SK-N-SH treated with all-trans-retinoic acid at 6 μM for 48 hours (cell line): ENCODE results near the gene LGALS7B.

Experiments used
- ARNTL ChIP-seq: fragments of 450-650 bp; formaldehyde crosslinking; IDR thresholded peaks from 2 replicates; pipeline ENCODE4 v1.5.0; 2020; ENCODE audit warnings: low read depth, mild to moderate bottlenecking, moderate library complexity, borderline replicate concordance
- ESRRG ChIP-seq: fragments of 250-450 bp; sonication (Bioruptor Pico); IDR thresholded peaks from 2 replicates; pipeline ENCODE4 v1.6.1; 2021; ENCODE audit warnings: mild to moderate bottlenecking
- ISL1 ChIP-seq: fragments of 250-450 bp; sonication (Bioruptor Pico); IDR thresholded peaks from 2 replicates; pipeline ENCODE4 v2.1.2; 2022; ENCODE audit warnings: mild to moderate bottlenecking, moderate library complexity
- RARB ChIP-seq: fragments of 250-450 bp; sonication (Bioruptor Pico); IDR thresholded peaks from 2 replicates; pipeline ENCODE4 v1.8.0; 2021; ENCODE audit warnings: mild to moderate bottlenecking, moderate library complexity
- TOX ChIP-seq: fragments of 250-450 bp; sonication (Bioruptor Pico); IDR thresholded peaks from 2 replicates; pipeline ENCODE4 v1.8.0; 2021; ENCODE audit warnings: mild to moderate bottlenecking, moderate library complexity, borderline replicate concordance
- ZFP3 ChIP-seq: fragments of 250-450 bp; sonication (Bioruptor Pico); IDR thresholded peaks from 2 replicates; pipeline ENCODE4 v1.5.0; 2020; ENCODE audit warnings: mild to moderate bottlenecking, moderate library complexity
- ZFP30 ChIP-seq: fragments of 450-650 bp; formaldehyde crosslinking; IDR thresholded peaks from 2 replicates; pipeline ENCODE4 v1.5.0; 2022; ENCODE audit warnings: mild to moderate bottlenecking, moderate library complexity
- ZNF565 ChIP-seq: fragments of 450-650 bp; formaldehyde crosslinking; conservative IDR thresholded peaks from 2 replicates; pipeline ENCODE4 v1.5.0; 2020; ENCODE audit warnings: low read depth, mild to moderate bottlenecking, moderate library complexity
- TF ChIP-seq, protein P1 (sequence below): fragments of 250-450 bp; sonication (Bioruptor Pico); IDR thresholded peaks from 2 replicates; pipeline ENCODE4 v1.8.0; 2020; ENCODE audit warnings: mild to moderate bottlenecking, moderate library complexity, borderline replicate concordance
- TF ChIP-seq, protein P2 (sequence below): fragments of 250-450 bp; sonication (Bioruptor Pico); IDR thresholded peaks from 2 replicates; pipeline ENCODE4 v1.5.1; 2020; ENCODE audit warnings: low read depth, mild to moderate bottlenecking, moderate library complexity
- TF ChIP-seq, protein P3 (sequence below): fragments of 250-450 bp; sonication (Bioruptor Pico); IDR thresholded peaks from 2 replicates; pipeline ENCODE4 v1.5.1; 2021; ENCODE audit warnings: mild to moderate bottlenecking, moderate library complexity
- TF ChIP-seq, protein P4 (sequence below): fragments of 250-450 bp; sonication (Bioruptor Pico); IDR thresholded peaks from 2 replicates; pipeline ENCODE4 v1.5.0; 2020; ENCODE audit warnings: mild to moderate bottlenecking, moderate library complexity

DNA sequence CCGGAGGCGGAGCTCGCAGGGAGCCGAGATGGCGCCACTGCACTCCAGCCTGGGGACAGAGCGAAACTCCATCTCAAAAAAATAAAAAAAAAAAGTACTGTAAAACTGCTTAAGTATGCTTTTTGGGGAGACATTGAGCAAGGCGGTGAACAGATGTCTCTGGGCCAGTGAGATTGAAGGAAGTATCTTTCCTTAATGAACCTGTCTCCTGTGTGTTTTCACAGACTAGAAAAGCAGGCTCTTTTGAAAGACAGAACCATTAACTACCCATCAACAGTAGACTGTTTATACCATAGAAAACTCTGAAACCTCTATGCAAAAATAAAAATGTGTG lies 44.1 kb downstream of the LGALS7B start:
- no peak for TF ChIP-seq ZNF565 (CRISPR knock-in tag)
- TF ChIP-seq, protein P1, sequence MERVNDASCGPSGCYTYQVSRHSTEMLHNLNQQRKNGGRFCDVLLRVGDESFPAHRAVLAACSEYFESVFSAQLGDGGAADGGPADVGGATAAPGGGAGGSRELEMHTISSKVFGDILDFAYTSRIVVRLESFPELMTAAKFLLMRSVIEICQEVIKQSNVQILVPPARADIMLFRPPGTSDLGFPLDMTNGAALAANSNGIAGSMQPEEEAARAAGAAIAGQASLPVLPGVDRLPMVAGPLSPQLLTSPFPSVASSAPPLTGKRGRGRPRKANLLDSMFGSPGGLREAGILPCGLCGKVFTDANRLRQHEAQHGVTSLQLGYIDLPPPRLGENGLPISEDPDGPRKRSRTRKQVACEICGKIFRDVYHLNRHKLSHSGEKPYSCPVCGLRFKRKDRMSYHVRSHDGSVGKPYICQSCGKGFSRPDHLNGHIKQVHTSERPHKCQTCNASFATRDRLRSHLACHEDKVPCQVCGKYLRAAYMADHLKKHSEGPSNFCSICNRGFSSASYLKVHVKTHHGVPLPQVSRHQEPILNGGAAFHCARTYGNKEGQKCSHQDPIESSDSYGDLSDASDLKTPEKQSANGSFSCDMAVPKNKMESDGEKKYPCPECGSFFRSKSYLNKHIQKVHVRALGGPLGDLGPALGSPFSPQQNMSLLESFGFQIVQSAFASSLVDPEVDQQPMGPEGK: no peak
- TF ChIP-seq, protein P2, sequence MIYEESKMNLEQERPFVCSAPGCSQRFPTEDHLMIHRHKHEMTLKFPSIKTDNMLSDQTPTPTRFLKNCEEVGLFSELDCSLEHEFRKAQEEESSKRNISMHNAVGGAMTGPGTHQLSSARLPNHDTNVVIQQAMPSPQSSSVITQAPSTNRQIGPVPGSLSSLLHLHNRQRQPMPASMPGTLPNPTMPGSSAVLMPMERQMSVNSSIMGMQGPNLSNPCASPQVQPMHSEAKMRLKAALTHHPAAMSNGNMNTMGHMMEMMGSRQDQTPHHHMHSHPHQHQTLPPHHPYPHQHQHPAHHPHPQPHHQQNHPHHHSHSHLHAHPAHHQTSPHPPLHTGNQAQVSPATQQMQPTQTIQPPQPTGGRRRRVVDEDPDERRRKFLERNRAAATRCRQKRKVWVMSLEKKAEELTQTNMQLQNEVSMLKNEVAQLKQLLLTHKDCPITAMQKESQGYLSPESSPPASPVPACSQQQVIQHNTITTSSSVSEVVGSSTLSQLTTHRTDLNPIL (CRISPR knock-in tag): no peak
- no peak for TF ChIP-seq ZFP30 (CRISPR knock-in tag)
- TF ChIP-seq ISL1 (CRISPR knock-in tag): no peak
- no peak for TF ChIP-seq RARB (CRISPR knock-in tag)
- TF ChIP-seq ARNTL: no peak
- no peak for TF ChIP-seq TOX
- TF ChIP-seq, protein P3, sequence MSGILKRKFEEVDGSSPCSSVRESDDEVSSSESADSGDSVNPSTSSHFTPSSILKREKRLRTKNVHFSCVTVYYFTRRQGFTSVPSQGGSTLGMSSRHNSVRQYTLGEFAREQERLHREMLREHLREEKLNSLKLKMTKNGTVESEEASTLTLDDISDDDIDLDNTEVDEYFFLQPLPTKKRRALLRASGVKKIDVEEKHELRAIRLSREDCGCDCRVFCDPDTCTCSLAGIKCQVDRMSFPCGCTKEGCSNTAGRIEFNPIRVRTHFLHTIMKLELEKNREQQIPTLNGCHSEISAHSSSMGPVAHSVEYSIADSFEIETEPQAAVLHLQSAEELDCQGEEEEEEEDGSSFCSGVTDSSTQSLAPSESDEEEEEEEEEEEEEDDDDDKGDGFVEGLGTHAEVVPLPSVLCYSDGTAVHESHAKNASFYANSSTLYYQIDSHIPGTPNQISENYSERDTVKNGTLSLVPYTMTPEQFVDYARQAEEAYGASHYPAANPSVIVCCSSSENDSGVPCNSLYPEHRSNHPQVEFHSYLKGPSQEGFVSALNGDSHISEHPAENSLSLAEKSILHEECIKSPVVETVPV (CRISPR knock-in tag): no peak
- TF ChIP-seq, protein P4, sequence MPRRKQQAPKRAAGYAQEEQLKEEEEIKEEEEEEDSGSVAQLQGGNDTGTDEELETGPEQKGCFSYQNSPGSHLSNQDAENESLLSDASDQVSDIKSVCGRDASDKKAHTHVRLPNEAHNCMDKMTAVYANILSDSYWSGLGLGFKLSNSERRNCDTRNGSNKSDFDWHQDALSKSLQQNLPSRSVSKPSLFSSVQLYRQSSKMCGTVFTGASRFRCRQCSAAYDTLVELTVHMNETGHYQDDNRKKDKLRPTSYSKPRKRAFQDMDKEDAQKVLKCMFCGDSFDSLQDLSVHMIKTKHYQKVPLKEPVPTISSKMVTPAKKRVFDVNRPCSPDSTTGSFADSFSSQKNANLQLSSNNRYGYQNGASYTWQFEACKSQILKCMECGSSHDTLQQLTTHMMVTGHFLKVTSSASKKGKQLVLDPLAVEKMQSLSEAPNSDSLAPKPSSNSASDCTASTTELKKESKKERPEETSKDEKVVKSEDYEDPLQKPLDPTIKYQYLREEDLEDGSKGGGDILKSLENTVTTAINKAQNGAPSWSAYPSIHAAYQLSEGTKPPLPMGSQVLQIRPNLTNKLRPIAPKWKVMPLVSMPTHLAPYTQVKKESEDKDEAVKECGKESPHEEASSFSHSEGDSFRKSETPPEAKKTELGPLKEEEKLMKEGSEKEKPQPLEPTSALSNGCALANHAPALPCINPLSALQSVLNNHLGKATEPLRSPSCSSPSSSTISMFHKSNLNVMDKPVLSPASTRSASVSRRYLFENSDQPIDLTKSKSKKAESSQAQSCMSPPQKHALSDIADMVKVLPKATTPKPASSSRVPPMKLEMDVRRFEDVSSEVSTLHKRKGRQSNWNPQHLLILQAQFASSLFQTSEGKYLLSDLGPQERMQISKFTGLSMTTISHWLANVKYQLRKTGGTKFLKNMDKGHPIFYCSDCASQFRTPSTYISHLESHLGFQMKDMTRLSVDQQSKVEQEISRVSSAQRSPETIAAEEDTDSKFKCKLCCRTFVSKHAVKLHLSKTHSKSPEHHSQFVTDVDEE (CRISPR knock-in tag): no peak
- TF ChIP-seq ESRRG: no peak
- no peak for TF ChIP-seq ZFP3 (CRISPR knock-in tag)
